Inflammatory macrophage treated with lipopolysaccharide for 1 hour (primary cell): Measurements from ENCODE around the gene DYRK2.
"Not testable (repeated sequence)": the region's sequence is repeated elsewhere in the genome, so short reads cannot be mapped to it uniquely, and the experiment has no call there.

Experiments used
- DNase-seq, 2 donors: peaks; one replicate each; pipeline ENCODE4 v3.0.0-alpha.2; 2020 to 2022

The DYRK2 gene

GRCh38 chr12:67671892-67672291 is 23.3 kb downstream of the DYRK2 start:
- no peak for DNase-seq

- DNase-seq, result peak; percentile 30 to 83
These were observed 24.0 kb downstream of the DYRK2 start for GRCh38 chr12:67672507-67672906.

- not testable (repeated sequence) for DNase-seq
These were observed 25.0 kb downstream of the DYRK2 start for GRCh38 chr12:67673509-67673908.

GRCh38 chr12:67674417-67674816 is 25.9 kb downstream of the DYRK2 start:
- no peak for DNase-seq

- no peak for DNase-seq
These were observed 28.1 kb downstream of the DYRK2 start for GRCh38 chr12:67676624-67677023.

GRCh38 chr12:67677166-67677565 is 28.6 kb downstream of the DYRK2 start:
- DNase-seq, result no peak

- no peak for DNase-seq
These were observed 32.7 kb downstream of the DYRK2 start for GRCh38 chr12:67681105-67681778.

GRCh38 chr12:67681941-67682620 is 33.5 kb downstream of the DYRK2 start:
- no peak for DNase-seq

- DNase-seq, result no peak
These were observed 40.8 kb downstream of the DYRK2 start for GRCh38 chr12:67689385-67689784.

- peak in 1 of 2 donors; percentile 13 for DNase-seq
These were observed 42.1 kb downstream of the DYRK2 start for GRCh38 chr12:67690656-67691055.

GRCh38 chr12:67691220-67691619 is 42.7 kb downstream of the DYRK2 start:
- DNase-seq, result no peak

- no peak for DNase-seq
These were observed 43.6 kb downstream of the DYRK2 start for GRCh38 chr12:67692135-67692534.

GRCh38 chr12:67692966-67693365 is 44.4 kb downstream of the DYRK2 start:
- DNase-seq, result no peak

- no peak for DNase-seq
These were observed 45.3 kb downstream of the DYRK2 start for GRCh38 chr12:67693894-67694293.

- no peak for DNase-seq
These were observed 45.9 kb downstream of the DYRK2 start for GRCh38 chr12:67694306-67694900.

- DNase-seq, result no peak
These were observed 47.4 kb downstream of the DYRK2 start for GRCh38 chr12:67695974-67696373.

GRCh38 chr12:67697443-67697842 is 48.9 kb downstream of the DYRK2 start:
- DNase-seq, result no peak

GRCh38 chr12:67697967-67698366 is 49.4 kb downstream of the DYRK2 start:
- no peak for DNase-seq

GRCh38 chr12:67698672-67699581 is 50.4 kb downstream of the DYRK2 start:
- DNase-seq, result peak; percentile 62 to 64

- no peak for DNase-seq
These were observed 52.6 kb downstream of the DYRK2 start for GRCh38 chr12:67701121-67701520.

- no peak for DNase-seq
These were observed 53.6 kb downstream of the DYRK2 start for GRCh38 chr12:67702136-67702535.

GRCh38 chr12:67704071-67704470 is 55.5 kb downstream of the DYRK2 start:
- DNase-seq, result no peak
